GM23248 (cell line): ENCODE data around the gene PDE1A.

Source experiments
- EZH2 ChIP-seq: fragments of 200-600 bp; sonication (generic); IDR thresholded peaks from 2 replicates; pipeline ENCODE4 v1.6.1; 2018; ENCODE audit warnings: antibody characterized with exemption, mild to moderate bottlenecking; ENCODE audit not compliant: insufficient read depth, poor library complexity, severe bottlenecking
- EZH2phosphoT487 ChIP-seq: fragments of 200-600 bp; sonication (generic); IDR thresholded peaks from 2 replicates; pipeline ENCODE4 v1.6.1; 2018; ENCODE audit warnings: antibody characterized with exemption, moderate library complexity, mild to moderate bottlenecking, low read depth; ENCODE audit not compliant: insufficient read depth

DNA sequence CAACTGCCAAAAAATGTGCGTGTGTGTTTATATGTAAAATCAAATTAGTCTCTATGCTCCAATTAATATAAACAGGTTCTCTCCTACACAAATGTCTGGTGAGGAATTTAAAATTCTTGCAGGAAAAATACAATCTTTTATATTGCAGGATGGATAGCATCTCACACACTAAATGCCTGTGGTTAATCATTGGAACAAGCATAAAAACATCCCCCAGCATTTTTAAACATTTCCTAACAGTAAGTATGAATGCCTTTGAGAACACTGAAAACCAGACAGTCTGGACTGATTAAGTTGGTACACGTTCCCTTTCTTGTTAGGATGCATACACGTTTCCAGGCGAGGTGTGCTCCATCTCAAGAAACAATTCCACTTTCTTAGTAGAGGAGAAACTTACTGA, 29.9 kb upstream of the PDE1A start:
- TF ChIP-seq EZH2 (no peak), EZH2phosphoT487 (no peak)
